GM18519 (cell line): ENCODE measurements around the gene CCT2.

ENCODE experiments used
- ATAC-seq: cut with Tn5 transposase; IDR thresholded peaks from one replicate; pipeline ENCODE4 v1.9.1; 2021; ENCODE audit warnings: mild to moderate bottlenecking, moderate library complexity; ENCODE audit not compliant: unreplicated experiment, low FRiP score

The CCT2 gene

GRCh38 chr12:69585189-69586062 lies at the start of gene CCT2:
Gene CCT2, plus strand, starts transcription at chr12:69585459. Its CDS starts 63 bp downstream, at chr12:69585522.
- ATAC-seq: peak; percentile 93

- no peak for ATAC-seq
These were observed 44.3 kb upstream of the CCT2 start for GRCh38 chr12:69540987-69541386.

GRCh38 chr12:69544087-69544486 lies 41.2 kb upstream of the CCT2 start:
- ATAC-seq: no peak

GRCh38 chr12:69545081-69545480 lies 40.2 kb upstream of the CCT2 start:
- no peak for ATAC-seq

- ATAC-seq: no peak
These were observed 38.4 kb upstream of the CCT2 start for GRCh38 chr12:69546693-69547438.

GRCh38 chr12:69548687-69549086 lies 36.6 kb upstream of the CCT2 start:
- ATAC-seq: no peak

- no peak for ATAC-seq
These were observed 34.5 kb upstream of the CCT2 start for GRCh38 chr12:69550569-69551350.

- no peak for ATAC-seq
These were observed 31.5 kb upstream of the CCT2 start for GRCh38 chr12:69553628-69554248.

GRCh38 chr12:69555461-69555860 lies 29.8 kb upstream of the CCT2 start:
- no peak for ATAC-seq

GRCh38 chr12:69556383-69556782 lies 28.9 kb upstream of the CCT2 start:
- ATAC-seq: no peak

GRCh38 chr12:69563166-69563762 lies 22.0 kb upstream of the CCT2 start:
- ATAC-seq: no peak

GRCh38 chr12:69566603-69567002 lies 18.7 kb upstream of the CCT2 start:
- no peak for ATAC-seq

GRCh38 chr12:69569236-69569635 lies 16.0 kb upstream of the CCT2 start:
- no peak for ATAC-seq

GRCh38 chr12:69570000-69570516 lies 15.2 kb upstream of the CCT2 start:
- no peak for ATAC-seq

GRCh38 chr12:69570545-69571399 lies 14.5 kb upstream of the CCT2 start:
- ATAC-seq: peak; percentile 55

- no peak for ATAC-seq
These were observed 9.9 kb upstream of the CCT2 start for GRCh38 chr12:69575346-69575745.

GRCh38 chr12:69578283-69578682 lies 7.0 kb upstream of the CCT2 start:
- ATAC-seq: no peak

GRCh38 chr12:69579029-69579428 lies 6.2 kb upstream of the CCT2 start:
- no peak for ATAC-seq

- ATAC-seq: no peak
These were observed 5.2 kb upstream of the CCT2 start for GRCh38 chr12:69580074-69580473.
